ENCODE data around the gene AP1S1.

Gene AP1S1

DNA sequence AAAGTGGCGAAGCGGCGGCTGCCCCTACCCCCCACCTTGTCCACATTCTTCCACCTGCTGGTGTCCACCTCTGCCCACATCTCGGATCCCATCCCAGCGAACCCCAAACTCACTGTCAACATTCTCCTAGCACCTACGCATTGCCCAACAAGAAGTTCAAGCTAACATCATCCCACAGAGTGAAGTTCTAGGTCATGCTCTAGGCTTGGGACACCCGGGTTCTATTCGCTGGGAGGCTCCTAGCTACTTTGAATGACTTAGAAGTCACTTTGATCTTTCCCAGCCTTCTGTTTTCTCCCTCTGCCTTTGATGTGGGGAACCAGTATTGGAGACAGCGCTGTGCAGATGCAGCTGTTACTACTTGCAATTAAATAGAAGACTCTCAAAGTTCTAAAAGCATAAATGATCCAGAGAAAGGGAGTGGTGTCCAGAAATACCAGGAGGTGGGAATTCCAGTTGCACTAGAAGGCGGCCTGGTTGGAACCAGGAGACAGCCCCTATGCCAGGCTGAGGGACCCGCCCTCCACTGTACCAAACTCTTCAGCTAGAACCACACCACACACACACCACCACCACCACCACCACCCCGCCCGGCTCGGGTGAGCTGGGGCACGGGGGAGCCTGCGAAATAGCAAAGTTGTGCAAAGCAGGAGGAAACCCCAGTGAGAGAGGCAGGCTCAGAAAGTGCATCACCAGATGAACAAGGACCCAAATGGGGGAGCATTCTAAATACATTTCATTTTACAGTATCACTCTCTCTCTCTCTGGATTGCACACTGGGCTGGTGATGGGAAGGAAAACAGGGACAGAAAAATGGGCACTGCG is 16.6 kb downstream of the AP1S1 start:
- Histone ChIP-seq H3K4me3 (ENCODE audit: insufficient read depth, low read depth, low read length, poor library complexity, severe bottlenecking) (no peak overlapping the region), H3K9me3 (ENCODE audit: control insufficient read depth, low read length) (no peaks in the 10 kb centered on the region), H3K27ac (ENCODE audit: insufficient read depth, low read length, poor library complexity, severe bottlenecking) (no peak overlapping the region), H3K36me3 (ENCODE audit: control insufficient read depth, insufficient read depth, low read length) (no peaks in the 10 kb centered on the region), H3K27me3 (replicated peaks; ENCODE audit: control insufficient read depth, insufficient read depth, low read length, poor library complexity, severe bottlenecking) (peaks cover 97% of the 10 kb centered on the region), H3K4me1 (ENCODE audit: control insufficient read depth, insufficient read depth, low read length, poor library complexity, severe bottlenecking) (peaks cover 56% of the 10 kb centered on the region)
- no peak for DNase-seq

GRCh38 chr7:101171442-101171837 is 17.2 kb downstream of the AP1S1 start:
- no peaks in the 10 kb centered on the region for H3K36me3 ChIP-seq (ENCODE audit: control insufficient read depth, insufficient read depth, low read length)
- H3K4me3 ChIP-seq (ENCODE audit: insufficient read depth, low read depth, low read length, poor library complexity, severe bottlenecking): no peak overlapping the region
- peaks cover 97% of the 10 kb centered on the region for H3K27me3 ChIP-seq (replicated peaks; ENCODE audit: control insufficient read depth, insufficient read depth, low read length, poor library complexity, severe bottlenecking)
- H3K9me3 ChIP-seq (ENCODE audit: control insufficient read depth, low read length): no peaks in the 10 kb centered on the region
- no peak for DNase-seq
- H3K27ac ChIP-seq (ENCODE audit: insufficient read depth, low read length, poor library complexity, severe bottlenecking): no peak overlapping the region
- peaks cover 50% of the 10 kb centered on the region for H3K4me1 ChIP-seq (ENCODE audit: control insufficient read depth, insufficient read depth, low read length, poor library complexity, severe bottlenecking)

- H3K4me1 ChIP-seq (ENCODE audit: control insufficient read depth, insufficient read depth, low read length, poor library complexity, severe bottlenecking): peaks cover 49% of the 10 kb centered on the region
- H3K9me3 ChIP-seq (ENCODE audit: control insufficient read depth, low read length): no peaks in the 10 kb centered on the region
- H3K27me3 ChIP-seq (replicated peaks; ENCODE audit: control insufficient read depth, insufficient read depth, low read length, poor library complexity, severe bottlenecking): peaks cover 97% of the 10 kb centered on the region
- H3K36me3 ChIP-seq (ENCODE audit: control insufficient read depth, insufficient read depth, low read length): no peaks in the 10 kb centered on the region
- H3K27ac ChIP-seq (ENCODE audit: insufficient read depth, low read length, poor library complexity, severe bottlenecking): no peak overlapping the region
- no peak for DNase-seq
- H3K4me3 ChIP-seq (ENCODE audit: insufficient read depth, low read depth, low read length, poor library complexity, severe bottlenecking): no peak overlapping the region
These were observed 18.0 kb downstream of the AP1S1 start for GRCh38 chr7:101172005-101172853.

DNA sequence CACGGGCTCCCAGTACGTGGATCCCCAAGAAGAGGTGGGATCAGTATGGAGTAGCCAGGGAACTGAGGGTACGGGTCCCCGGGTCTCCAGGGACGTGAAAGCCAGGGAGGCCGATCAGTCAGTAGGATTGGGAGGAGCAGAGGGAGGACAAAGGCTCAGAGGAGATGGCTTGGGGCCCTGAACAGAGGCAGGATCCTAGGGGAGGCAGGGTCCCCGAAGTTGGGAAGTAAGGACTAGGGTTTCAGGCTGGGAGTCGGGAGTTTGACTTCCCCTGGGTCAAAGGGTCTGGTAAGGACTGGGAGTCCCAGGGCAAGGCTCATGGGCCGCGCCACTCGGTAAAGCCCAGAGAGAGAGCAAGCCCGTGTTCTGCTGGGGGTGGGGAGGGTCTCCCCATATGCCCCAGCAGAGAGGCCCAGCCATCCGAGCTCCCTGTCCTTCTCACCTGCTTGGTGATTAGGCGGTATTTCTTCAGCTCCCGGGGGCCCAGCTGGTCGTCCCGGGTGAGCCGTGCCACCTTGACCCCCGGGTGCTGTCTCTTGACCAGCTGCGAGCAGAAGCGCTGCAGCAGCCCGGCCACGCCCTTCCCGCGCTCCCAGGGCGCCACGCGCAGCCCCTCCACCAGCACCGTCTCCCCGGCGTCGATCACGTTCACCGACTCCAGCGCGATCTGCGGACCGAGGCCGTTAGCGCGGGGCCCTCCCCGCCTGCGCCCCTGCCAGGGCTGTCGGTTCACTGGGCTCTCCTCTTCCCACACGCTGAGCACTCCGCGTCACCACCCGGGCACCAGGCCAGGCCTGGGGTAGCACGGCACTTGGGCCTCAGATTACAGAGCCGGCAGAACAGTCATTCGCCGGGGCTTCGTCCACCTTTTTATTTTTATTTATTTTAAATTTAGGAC is 18.8 kb downstream of the AP1S1 start:
- no peak for DNase-seq
- H3K27me3 ChIP-seq (replicated peaks; ENCODE audit: control insufficient read depth, insufficient read depth, low read length, poor library complexity, severe bottlenecking): peaks cover 96% of the 10 kb centered on the region
- no peak overlapping the region for H3K4me3 ChIP-seq (ENCODE audit: insufficient read depth, low read depth, low read length, poor library complexity, severe bottlenecking)

GRCh38 chr7:101173752-101174244 is 19.5 kb downstream of the AP1S1 start:
- Histone ChIP-seq H3K36me3 (ENCODE audit: control insufficient read depth, insufficient read depth, low read length) (no peaks in the 10 kb centered on the region), H3K4me1 (ENCODE audit: control insufficient read depth, insufficient read depth, low read length, poor library complexity, severe bottlenecking) (peaks cover 49% of the 10 kb centered on the region), H3K27ac (ENCODE audit: insufficient read depth, low read length, poor library complexity, severe bottlenecking) (no peak overlapping the region), H3K27me3 (replicated peaks; ENCODE audit: control insufficient read depth, insufficient read depth, low read length, poor library complexity, severe bottlenecking) (peaks cover 89% of the 10 kb centered on the region), H3K9me3 (ENCODE audit: control insufficient read depth, low read length) (no peaks in the 10 kb centered on the region), H3K4me3 (ENCODE audit: insufficient read depth, low read depth, low read length, poor library complexity, severe bottlenecking) (no peak overlapping the region)
- DNase-seq: peak; percentile 42 to 47 (median 43)

More for the DNA sequence above, 18.8 kb downstream of the AP1S1 start:
- no peaks in the 10 kb centered on the region for H3K36me3 ChIP-seq (ENCODE audit: control insufficient read depth, insufficient read depth, low read length)
- H3K9me3 ChIP-seq (ENCODE audit: control insufficient read depth, low read length): no peaks in the 10 kb centered on the region
- H3K27ac ChIP-seq (ENCODE audit: insufficient read depth, low read length, poor library complexity, severe bottlenecking): no peak overlapping the region
- peaks cover 49% of the 10 kb centered on the region for H3K4me1 ChIP-seq (ENCODE audit: control insufficient read depth, insufficient read depth, low read length, poor library complexity, severe bottlenecking)

GRCh38 chr7:101174322-101174854 is 20.1 kb downstream of the AP1S1 start:
- peaks cover 52% of the 10 kb centered on the region for H3K4me1 ChIP-seq (ENCODE audit: control insufficient read depth, insufficient read depth, low read length, poor library complexity, severe bottlenecking)

GRCh38 chr7:101175664-101176063 is 21.4 kb downstream of the AP1S1 start:
- Histone ChIP-seq H3K27me3 (replicated peaks; ENCODE audit: control insufficient read depth, insufficient read depth, low read length, poor library complexity, severe bottlenecking) (peaks cover 84% of the 10 kb centered on the region), H3K4me1 (ENCODE audit: control insufficient read depth, insufficient read depth, low read length, poor library complexity, severe bottlenecking) (peaks cover 50% of the 10 kb centered on the region), H3K9me3 (ENCODE audit: control insufficient read depth, low read length) (no peaks in the 10 kb centered on the region), H3K27ac (ENCODE audit: insufficient read depth, low read length, poor library complexity, severe bottlenecking) (no peak overlapping the region), H3K36me3 (ENCODE audit: control insufficient read depth, insufficient read depth, low read length) (no peaks in the 10 kb centered on the region), H3K4me3 (ENCODE audit: insufficient read depth, low read depth, low read length, poor library complexity, severe bottlenecking) (no peak overlapping the region)
- DNase-seq: no peak

More at GRCh38 chr7:101174322-101174854, 20.1 kb downstream of the AP1S1 start:
- Histone ChIP-seq H3K9me3 (ENCODE audit: control insufficient read depth, low read length) (no peaks in the 10 kb centered on the region), H3K4me3 (ENCODE audit: insufficient read depth, low read depth, low read length, poor library complexity, severe bottlenecking) (no peak overlapping the region), H3K36me3 (ENCODE audit: control insufficient read depth, insufficient read depth, low read length) (no peaks in the 10 kb centered on the region), H3K27me3 (replicated peaks; ENCODE audit: control insufficient read depth, insufficient read depth, low read length, poor library complexity, severe bottlenecking) (peaks cover 88% of the 10 kb centered on the region), H3K27ac (ENCODE audit: insufficient read depth, low read length, poor library complexity, severe bottlenecking) (no peak overlapping the region)
- DNase-seq: no peak

DNA sequence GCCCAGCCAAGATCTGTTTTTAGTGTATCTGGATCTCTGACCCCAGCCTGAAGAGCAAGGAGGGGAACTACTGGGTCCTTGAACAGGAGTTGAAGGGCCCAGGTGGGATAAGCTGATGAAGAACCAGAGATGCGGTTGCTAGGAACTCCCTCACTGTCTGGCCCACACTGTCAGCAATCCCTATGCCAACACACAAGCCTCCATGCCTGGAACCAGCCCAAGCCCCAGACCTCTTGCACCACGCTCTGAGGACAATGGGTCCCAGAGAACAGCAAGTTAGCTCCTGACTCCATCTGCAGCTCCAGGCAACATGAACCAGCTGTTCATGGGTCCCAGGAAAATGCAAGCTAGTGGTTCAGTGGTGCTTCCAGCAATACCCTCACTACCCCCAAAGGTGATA is 23.4 kb downstream of the AP1S1 start:
- Histone ChIP-seq H3K36me3 (ENCODE audit: control insufficient read depth, insufficient read depth, low read length) (no peaks in the 10 kb centered on the region), H3K4me3 (ENCODE audit: insufficient read depth, low read depth, low read length, poor library complexity, severe bottlenecking) (no peak overlapping the region), H3K9me3 (ENCODE audit: control insufficient read depth, low read length) (no peaks in the 10 kb centered on the region), H3K27ac (ENCODE audit: insufficient read depth, low read length, poor library complexity, severe bottlenecking) (no peak overlapping the region), H3K4me1 (ENCODE audit: control insufficient read depth, insufficient read depth, low read length, poor library complexity, severe bottlenecking) (peaks cover 32% of the 10 kb centered on the region), H3K27me3 (replicated peaks; ENCODE audit: control insufficient read depth, insufficient read depth, low read length, poor library complexity, severe bottlenecking) (peaks cover 76% of the 10 kb centered on the region)
- no peak for DNase-seq

DNA sequence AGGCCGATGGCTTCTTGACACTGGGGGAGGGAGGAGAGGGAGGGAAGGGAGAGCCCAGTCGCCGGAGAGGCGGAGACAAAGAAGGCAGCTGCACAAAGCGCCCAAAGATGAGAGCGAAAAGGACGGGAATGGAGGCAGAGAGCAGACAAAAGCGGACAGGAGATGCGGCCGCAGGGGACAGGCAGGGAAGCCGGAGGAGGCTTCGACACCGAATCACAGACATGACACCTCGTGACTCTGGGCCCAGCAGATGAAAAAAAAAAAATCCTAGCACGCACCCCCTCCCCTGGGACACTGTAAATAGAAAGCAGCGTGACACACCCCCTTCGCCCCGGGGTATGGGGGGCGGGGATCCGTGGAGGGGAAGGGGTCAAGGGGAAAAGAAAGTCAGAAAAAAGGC is 24.8 kb downstream of the AP1S1 start:
- no peaks in the 10 kb centered on the region for H3K36me3 ChIP-seq (ENCODE audit: control insufficient read depth, insufficient read depth, low read length)
- no peak overlapping the region for H3K4me3 ChIP-seq (ENCODE audit: insufficient read depth, low read depth, low read length, poor library complexity, severe bottlenecking)
- no peak overlapping the region for H3K27ac ChIP-seq (ENCODE audit: insufficient read depth, low read length, poor library complexity, severe bottlenecking)
- H3K4me1 ChIP-seq (ENCODE audit: control insufficient read depth, insufficient read depth, low read length, poor library complexity, severe bottlenecking): peaks cover 21% of the 10 kb centered on the region
- no peaks in the 10 kb centered on the region for H3K9me3 ChIP-seq (ENCODE audit: control insufficient read depth, low read length)
- peaks cover 62% of the 10 kb centered on the region for H3K27me3 ChIP-seq (replicated peaks; ENCODE audit: control insufficient read depth, insufficient read depth, low read length, poor library complexity, severe bottlenecking)
- DNase-seq: no peak
